Heart right ventricle (tissue), 16 donors: ENCODE measurements around the gene RIN2. TPM values are rescaled to one million over a fixed set of nuclear protein-coding genes. Genes with fewer than 3 reads are reported as not detected.
A peak's percentile ranks its signal among the peaks of the same experiment; 100 is the strongest.

Experiments used
- ATAC-seq, 8 donors: fragments of 200-7000 bp; cut with Tn5 transposase; one replicate each; pipeline ENCODE4 v1.9.1; 2020; ENCODE audit warnings: mild to moderate bottlenecking in 8 of 8, moderate library complexity in 8 of 8, moderate number of reproducible peaks in 1 of 8
- DNase-seq, 2 donors: peaks; one replicate each; pipeline ENCODE4 v3.0.0-alpha.2; 2020
- H3K27ac ChIP-seq, 10 donors: fragments of 200-600 bp; sonication (generic) in 2 of 10; one replicate each; pipeline versions ENCODE4 v1.5.0 to v1.8.0; 2020 to 2022; ENCODE audit warnings: mild to moderate bottlenecking in 3 of 10
- H3K27me3 ChIP-seq, 7 donors: fragments of 200-600 bp; one replicate each; pipeline ENCODE4 v1.8.0; 2021 to 2022; ENCODE audit warnings: mild to moderate bottlenecking in 2 of 7
- H3K36me3 ChIP-seq, 9 donors: fragments of 200-600 bp; sonication (generic) in 1 of 9; one replicate each; pipeline versions ENCODE4 v1.5.0 to v1.8.0; 2020 to 2022; ENCODE audit warnings: mild to moderate bottlenecking in 2 of 9
- H3K4me1 ChIP-seq, 9 donors: fragments of 200-600 bp; sonication (generic) in 1 of 9; one replicate each; pipeline versions ENCODE4 v1.5.0 to v1.8.0; 2020 to 2022; ENCODE audit warnings: mild to moderate bottlenecking in 4 of 9
- H3K4me3 ChIP-seq, 10 donors: fragments of 200-600 bp; sonication (generic) in 2 of 10; one replicate each; pipeline versions ENCODE4 v1.5.0 to v1.8.0; 2020 to 2022; ENCODE audit warnings: mild to moderate bottlenecking in 7 of 10, moderate library complexity in 2 of 10
- H3K9me3 ChIP-seq, 11 donors: fragments of 200-600 bp in 10 of 11; sonication (generic) in 2 of 11; one replicate each; pipeline versions ENCODE4 v1.5.0 to v1.8.0; 2013 to 2022; ENCODE audit warnings: mild to moderate bottlenecking in 2 of 11, control low read depth in 1 of 11, moderate library complexity in 1 of 11
- WGBS, 2 donors: extraction: QIAGEN DNeasy Blood & Tissue Kit; methylation state at CpG; one replicate each; pipeline ENCODE4 v1.1.7; 2013; ENCODE audit warnings: inconsistent platforms in 1 of 2; 5-methylcytosine and 5-hydroxymethylcytosine counted together
- intact Hi-C, 10 donors: fragments of 100-400 bp; cut with DNase I; formaldehyde crosslinking; loops; one replicate each; pipeline versions ENCODE4 v1.11.1 to v1.14.2; 2022
- polyA plus RNA-seq, 2 donors: library from polyadenylated mRNA; stranded (reverse); fragments of 200-250 nt; gene quantifications; one replicate each; pipeline ENCODE4 v1.2.3, GENCODE V29; 2013
- total RNA-seq, 10 donors: library from RNA; stranded (reverse); fragmentation: NEBNext Ultra II Directional in 3 of 10; extraction: Animal tissue kit (Norgen Biotek cat#: 25700) in 3 of 10; gene quantifications; one replicate each; pipeline versions ENCODE4 v1.2.1 to v1.2.4, GENCODE V29; 2021 to 2023
- TF ChIP-seq, protein P1 (sequence below), 9 donors: fragments of 200-600 bp; sonication (generic) in 2 of 9; IDR thresholded peaks; one replicate each; pipeline versions ENCODE4 v1.5.0 to v1.8.0; 2021 to 2022; ENCODE audit warnings: antibody characterized with exemption in 9 of 9, mild to moderate bottlenecking in 5 of 9, moderate library complexity in 1 of 9
- donor health status: Arrhythmogenic right ventricular cardiomyopathy.
- donor health status: ischemic (EF 13 %, LVEDD 7.1; RV severe dilation, severe dysfunction).
- donor health status: healthy with polysubstance abuse.
- donor health status: DM: no; HTN: yes; CAD: no.
- donor health status: DM: no; HTN: no; CAD: no.
- donor health status: ischemic (EF 25% LVEDD 6.9; RV normal size, moderate dysfunction).
- donor health status: ischemic (EF 25% LVEDD 5.7; RV mildly dilated, moderate dysfunction).
- donor health status: healthy.
- donor health status: DM: yes; HTN: yes; CAD: no.
- donor health status: Ischemic cardiomyopathy.
- donor health status: ischemic (EF 35%, LVEDD 5.7; RV mildly dilated, moderate dysfunction).
- donor health status: nonischemic (EF 11% LVEDD 7.7; RV severe dilation, severe dysfunction).
- donor health status: DM: yes; HTN: yes; CAD: no.
- donor health status: PGD.
- donor health status: ischemic (EF 29% LVEDD 5.4; RV normal size, mild dysfunction).
- donor health status: nonischemic (EF 23%, LVEDD 6.1; RV moderate dilation, normal function).

RIN2 gene
- total and polyA plus RNA-seq, 12 donors, result 9.0 to 66.2 (median 60.5) TPM

DNA sequence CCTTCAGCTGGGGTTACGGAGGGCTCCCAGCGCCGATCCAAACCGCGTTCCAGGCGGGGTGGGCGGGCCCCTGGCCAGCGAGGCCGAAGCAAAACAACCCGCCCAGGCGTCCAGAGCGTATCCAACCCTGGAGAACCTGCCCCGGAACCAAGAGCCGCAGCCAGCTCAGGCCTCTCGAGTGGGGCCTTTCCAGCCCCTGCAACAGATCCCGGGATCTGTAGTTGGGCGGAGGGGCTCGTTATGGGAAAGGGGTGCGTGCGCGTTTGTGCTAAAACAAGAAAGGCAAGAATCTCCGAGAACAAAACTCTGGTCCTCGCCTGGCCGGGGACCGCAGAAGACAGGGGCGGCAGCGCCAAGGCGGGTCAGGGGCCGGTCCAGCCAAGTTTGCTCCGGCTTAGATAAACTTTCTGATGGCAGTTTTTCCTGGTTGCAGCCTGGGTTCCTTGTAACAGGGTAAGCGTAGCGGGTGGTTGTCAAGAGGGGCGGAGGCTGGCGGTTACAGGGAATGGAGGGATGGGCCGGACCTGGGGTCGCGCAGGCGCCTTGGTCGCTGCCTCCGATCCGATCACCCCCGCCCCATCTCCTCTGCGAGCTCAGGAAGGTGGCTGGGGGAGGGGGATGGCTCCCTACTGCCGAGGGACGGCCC, 448 bp upstream of the RIN2 start:
- peaks cover 0 to 2% (median 0%) of the 10 kb centered on the region in 9 donors for H3K36me3 ChIP-seq
- peak; percentile 86 to 93 (median 92) for ATAC-seq
- intact Hi-C loops, result loop anchor here in 4 of 10 donors (1.0 to 5.0 kb wide), 4 partner anchors 27 to 220 kb away; no protein-coding TSS in a partner anchor
- TF ChIP-seq, protein P1, sequence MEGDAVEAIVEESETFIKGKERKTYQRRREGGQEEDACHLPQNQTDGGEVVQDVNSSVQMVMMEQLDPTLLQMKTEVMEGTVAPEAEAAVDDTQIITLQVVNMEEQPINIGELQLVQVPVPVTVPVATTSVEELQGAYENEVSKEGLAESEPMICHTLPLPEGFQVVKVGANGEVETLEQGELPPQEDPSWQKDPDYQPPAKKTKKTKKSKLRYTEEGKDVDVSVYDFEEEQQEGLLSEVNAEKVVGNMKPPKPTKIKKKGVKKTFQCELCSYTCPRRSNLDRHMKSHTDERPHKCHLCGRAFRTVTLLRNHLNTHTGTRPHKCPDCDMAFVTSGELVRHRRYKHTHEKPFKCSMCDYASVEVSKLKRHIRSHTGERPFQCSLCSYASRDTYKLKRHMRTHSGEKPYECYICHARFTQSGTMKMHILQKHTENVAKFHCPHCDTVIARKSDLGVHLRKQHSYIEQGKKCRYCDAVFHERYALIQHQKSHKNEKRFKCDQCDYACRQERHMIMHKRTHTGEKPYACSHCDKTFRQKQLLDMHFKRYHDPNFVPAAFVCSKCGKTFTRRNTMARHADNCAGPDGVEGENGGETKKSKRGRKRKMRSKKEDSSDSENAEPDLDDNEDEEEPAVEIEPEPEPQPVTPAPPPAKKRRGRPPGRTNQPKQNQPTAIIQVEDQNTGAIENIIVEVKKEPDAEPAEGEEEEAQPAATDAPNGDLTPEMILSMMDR (IDR thresholded peaks at IDR 0.05), result no peak
- WGBS, 2 donors, result 0 to 1% methylated on average over 45 of the region's 45 CpGs
- DNase-seq, result peak; percentile 91 to 94
- no peaks in the 10 kb centered on the region for H3K9me3 ChIP-seq
- peaks cover 15 to 50% (median 43%) of the 10 kb centered on the region in 9 donors for H3K4me1 ChIP-seq
- peak overlapping the region; percentile 53 to 95 (median 71) for H3K4me3 ChIP-seq
- peak overlapping the region; percentile 91 to 100 (median 94) for H3K27ac ChIP-seq
- peaks cover 0 to 8% (median 0%) of the 10 kb centered on the region in 7 donors for H3K27me3 ChIP-seq

DNA sequence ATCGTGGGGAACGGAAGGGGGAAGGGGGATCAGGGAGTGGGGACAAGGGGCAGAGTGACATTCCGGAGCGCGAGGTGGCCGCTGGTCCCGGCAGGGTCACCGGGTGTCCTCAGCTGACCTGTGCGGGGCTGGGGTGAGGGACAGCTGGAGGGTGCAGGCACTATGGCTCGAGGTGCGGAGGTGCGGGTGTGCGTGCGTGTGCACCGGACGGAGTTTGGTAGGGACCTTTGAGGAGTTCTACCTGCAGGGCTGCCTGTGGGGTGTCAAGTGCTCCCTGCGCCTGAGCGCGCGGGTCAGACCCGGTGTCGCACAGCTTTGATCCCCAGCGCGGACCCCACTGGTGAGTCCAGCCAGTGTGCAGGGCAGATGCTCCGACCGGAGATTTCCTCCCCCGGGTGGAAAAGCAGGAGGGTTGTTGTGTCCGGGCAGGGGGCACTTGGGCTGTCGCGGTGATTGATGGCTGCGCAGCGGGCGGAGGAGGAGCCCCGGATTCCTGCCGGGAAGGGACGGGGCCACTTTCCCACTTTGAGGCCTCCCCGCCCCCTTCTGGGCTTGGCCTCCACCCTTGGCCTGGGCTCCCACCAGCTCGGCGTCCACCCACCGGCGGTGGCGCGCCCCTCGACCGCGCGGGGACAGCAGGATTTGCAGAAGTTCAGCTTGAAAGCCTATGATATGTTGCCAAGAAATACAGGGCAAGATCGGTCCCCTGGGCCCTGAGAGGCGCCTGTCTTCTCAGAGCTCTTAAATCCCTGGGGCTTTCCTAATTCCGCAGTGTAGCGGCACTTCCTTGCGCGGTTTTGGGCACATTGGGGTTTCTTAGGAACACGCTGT, 658 bp downstream of the RIN2 start:
- WGBS, 2 donors, result 1% methylated on average over 54 of the region's 54 CpGs

DNA sequence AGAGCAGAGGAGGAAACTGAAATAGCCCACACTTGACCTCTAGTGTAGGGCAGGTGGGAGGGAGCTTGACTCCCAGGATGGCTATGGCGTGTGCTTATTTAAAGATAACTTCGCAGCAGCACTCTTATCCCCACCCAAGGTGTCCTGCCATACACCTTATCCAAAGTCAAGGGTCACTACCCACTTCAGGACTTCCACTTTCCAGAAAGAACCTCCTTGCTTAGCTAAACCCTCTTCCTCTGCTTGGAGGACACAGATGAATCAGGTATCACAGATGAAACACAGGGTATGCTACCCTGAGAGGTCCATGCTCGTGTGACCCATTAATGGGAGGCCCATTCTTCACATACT, 2.3 kb downstream of the RIN2 start:
- Histone ChIP-seq H3K27me3 (peaks cover 0 to 8% (median 0%) of the 10 kb centered on the region in 7 donors), H3K9me3 (no peaks in the 10 kb centered on the region), H3K36me3 (peaks cover 0 to 9% (median 0%) of the 10 kb centered on the region in 9 donors), H3K4me1 (peaks cover 15 to 69% (median 43%) of the 10 kb centered on the region in 9 donors), H3K4me3 (no peak overlapping the region), H3K27ac (peak overlapping the region in 9 of 10 donors; percentile 91 to 100 (median 94))
- TF ChIP-seq, protein P1 (IDR thresholded peaks at IDR 0.05), result no peak
- DNase-seq, result no peak
- intact Hi-C loops, result loop anchor here in 1 of 10 donors (2.0 kb wide), 1 partner anchor 24 kb away; no protein-coding TSS in a partner anchor
- ATAC-seq, result no peak
- 49 to 62% methylated on average over 3 of the region's 3 CpGs for WGBS, 2 donors

More for the DNA sequence above, 658 bp downstream of the RIN2 start:
- peaks cover 15 to 54% (median 43%) of the 10 kb centered on the region in 9 donors for H3K4me1 ChIP-seq
- peaks cover 0 to 9% (median 0%) of the 10 kb centered on the region in 9 donors for H3K36me3 ChIP-seq
- peak overlapping the region; percentile 53 to 95 (median 71) for H3K4me3 ChIP-seq
- ATAC-seq, result peak; percentile 44 to 81 (median 66)
- no peaks in the 10 kb centered on the region for H3K9me3 ChIP-seq
- TF ChIP-seq, protein P1 (IDR thresholded peaks at IDR 0.05), result peak in 4 of 9 donors; percentile 9 to 35 (median 30)
- peak; percentile 84 to 87 for DNase-seq
- intact Hi-C loops, result loop anchor here in 4 of 10 donors (2.0 to 5.0 kb wide), 3 partner anchors 26 to 219 kb away; no protein-coding TSS in a partner anchor
- peaks cover 0 to 8% (median 0%) of the 10 kb centered on the region in 7 donors for H3K27me3 ChIP-seq
- peak overlapping the region; percentile 91 to 100 (median 94) for H3K27ac ChIP-seq

DNA sequence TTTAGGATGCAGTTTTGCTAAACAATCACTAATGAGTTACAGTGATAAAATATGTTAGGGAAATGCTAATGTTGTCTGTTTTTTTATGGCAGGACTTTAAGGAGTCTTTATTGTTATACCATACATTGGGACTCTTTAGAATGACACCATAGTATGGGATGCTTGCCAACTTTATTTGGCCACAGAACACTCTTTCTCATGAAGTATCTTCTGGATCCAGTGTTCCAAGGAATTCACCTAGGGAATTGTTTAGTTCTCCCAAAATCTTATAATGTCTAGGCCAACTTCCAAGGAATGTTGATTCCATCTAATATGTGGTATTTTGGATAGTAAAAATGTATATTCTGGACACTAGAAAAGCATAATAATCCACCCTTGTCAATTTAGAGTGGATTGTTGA, 3.3 kb downstream of the RIN2 start:
- no peak for ATAC-seq
- intact Hi-C loops, result loop anchor here in 1 of 10 donors (2.0 kb wide), 1 partner anchor 23 kb away; no protein-coding TSS in a partner anchor
- H3K27ac ChIP-seq, result peak overlapping the region in 5 of 10 donors; percentile 91 to 100 (median 95)

More for the DNA sequence above, 3.3 kb downstream of the RIN2 start:
- Histone ChIP-seq H3K9me3 (no peaks in the 10 kb centered on the region), H3K4me3 (no peak overlapping the region), H3K4me1 (peaks cover 15 to 76% (median 43%) of the 10 kb centered on the region in 9 donors), H3K36me3 (peaks cover 0 to 9% (median 0%) of the 10 kb centered on the region in 9 donors), H3K27me3 (peaks cover 0 to 8% (median 0%) of the 10 kb centered on the region in 7 donors)
- DNase-seq, result no peak
- TF ChIP-seq, protein P1 (IDR thresholded peaks at IDR 0.05), result no peak
